GM19099 (cell line): ENCODE results near the gene GALK1.
A peak's percentile ranks its signal among the peaks of the same experiment; 100 is the strongest.

Experiments
- POLR2A ChIP-seq: IDR thresholded peaks from 3 replicates; pipeline ENCODE4 v1.6.1; 2011; ENCODE audit warnings: low read depth; ENCODE audit not compliant: insufficient read length; ENCODE audit errors: extremely low read depth

Gene GALK1

GRCh38 chr17:75756451-75757085 lies 8.4 kb downstream of the GALK1 start:
- TF ChIP-seq POLR2A = no peak

GRCh38 chr17:75755990-75756389 lies 9.0 kb downstream of the GALK1 start:
- no peak for TF ChIP-seq POLR2A

- TF ChIP-seq POLR2A = no peak
Measured at GRCh38 chr17:75755205-75755901, 9.6 kb downstream of the GALK1 start.

- TF ChIP-seq POLR2A = no peak
Measured at GRCh38 chr17:75754378-75755204, 10.4 kb downstream of the GALK1 start.

GRCh38 chr17:75753514-75754377 lies 11.2 kb downstream of the GALK1 start:
- peak; percentile 22 for TF ChIP-seq POLR2A

- TF ChIP-seq POLR2A = no peak
Measured at GRCh38 chr17:75752802-75753513, 12.0 kb downstream of the GALK1 start.

GRCh38 chr17:75752405-75752709 lies 12.6 kb downstream of the GALK1 start:
- TF ChIP-seq POLR2A = no peak

- no peak for TF ChIP-seq POLR2A
Measured at GRCh38 chr17:75751676-75752404, 13.2 kb downstream of the GALK1 start.

- TF ChIP-seq POLR2A = no peak
Measured at GRCh38 chr17:75750661-75751423, 14.2 kb downstream of the GALK1 start.

- TF ChIP-seq POLR2A = no peak
Measured at GRCh38 chr17:75749545-75750389, 15.2 kb downstream of the GALK1 start.

GRCh38 chr17:75748706-75749105 lies 16.3 kb downstream of the GALK1 start:
- TF ChIP-seq POLR2A = no peak

GRCh38 chr17:75743625-75744206 lies 21.3 kb downstream of the GALK1 start:
- TF ChIP-seq POLR2A = no peak
